ENCODE data around the gene RALA. TPM values are rescaled to one million over a fixed set of nuclear protein-coding genes. Genes with fewer than 3 reads are reported as not detected.
"Not testable (repeated sequence)": the region's sequence is repeated elsewhere in the genome, so short reads cannot be mapped to it uniquely, and the experiment has no call there.

RALA gene
- total RNA-seq, 1 donor from 2014 or later = 38.8 TPM

- Mint-ChIP-seq H3K4me3 (no peak overlapping the region), H3K27ac (no peak overlapping the region), H3K27me3 (ENCODE audit: insufficient read depth) (no peaks in the 10 kb centered on the region), H3K4me1 (ENCODE audit: low read depth) (peaks cover 19% of the 10 kb centered on the region), H3K9me3 (peaks cover under 1% of the 10 kb centered on the region), H3K36me3 (ENCODE audit: low read depth) (peaks cover 8% of the 10 kb centered on the region)
- intact Hi-C loops (cut with micrococcal nuclease) = loop anchor here (10.0 kb wide), 1 partner anchor 47 kb away; no protein-coding TSS in a partner anchor
- no peak for DNase-seq (ENCODE audit: low spot score)
Observed at GRCh38 chr7:39681887-39682441, 58.6 kb downstream of the RALA start.

DNA sequence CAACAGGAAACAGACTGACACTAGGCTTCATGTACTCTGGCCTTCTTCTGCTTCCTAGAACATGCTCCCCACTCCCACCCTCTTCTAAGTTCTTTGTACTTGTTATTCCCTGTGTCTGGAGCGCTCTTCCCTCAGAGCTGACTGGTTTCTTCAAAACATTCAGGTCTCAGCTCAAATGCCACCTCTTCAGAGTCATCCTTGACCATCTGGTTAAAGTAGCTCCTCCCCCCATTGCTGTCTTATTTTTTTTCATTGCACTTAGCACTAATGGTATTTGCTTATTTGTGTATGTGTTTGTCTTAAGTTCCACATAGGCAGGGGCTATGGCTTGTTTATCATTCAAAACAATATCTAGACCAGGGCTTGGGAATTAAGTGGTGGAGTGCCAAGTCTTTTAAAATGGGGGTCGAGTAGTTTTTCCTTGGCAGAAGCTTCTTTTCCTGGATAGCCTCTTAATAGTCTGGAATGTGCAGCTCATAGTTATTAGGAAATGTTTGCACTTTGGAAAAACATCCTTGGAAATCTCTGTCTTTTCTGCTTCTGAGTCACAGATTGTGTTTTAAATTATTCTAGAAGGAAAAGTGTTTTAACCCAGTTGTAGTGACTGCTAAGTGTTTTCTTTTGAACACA lies 60.0 kb downstream of the RALA start:
- peaks cover 19% of the 10 kb centered on the region for H3K4me1 Mint-ChIP-seq (ENCODE audit: low read depth)
- intact Hi-C loops (cut with micrococcal nuclease) = loop anchor here (10.0 kb wide), 1 partner anchor 49 kb away; no protein-coding TSS in a partner anchor
- no peak for DNase-seq (ENCODE audit: low spot score)
- peaks cover 11% of the 10 kb centered on the region for H3K36me3 Mint-ChIP-seq (ENCODE audit: low read depth)
- peak overlapping the region; percentile 3 for H3K27ac Mint-ChIP-seq
- no peaks in the 10 kb centered on the region for H3K9me3 Mint-ChIP-seq
- H3K4me3 Mint-ChIP-seq = no peak overlapping the region
- no peaks in the 10 kb centered on the region for H3K27me3 Mint-ChIP-seq (ENCODE audit: insufficient read depth)

DNA sequence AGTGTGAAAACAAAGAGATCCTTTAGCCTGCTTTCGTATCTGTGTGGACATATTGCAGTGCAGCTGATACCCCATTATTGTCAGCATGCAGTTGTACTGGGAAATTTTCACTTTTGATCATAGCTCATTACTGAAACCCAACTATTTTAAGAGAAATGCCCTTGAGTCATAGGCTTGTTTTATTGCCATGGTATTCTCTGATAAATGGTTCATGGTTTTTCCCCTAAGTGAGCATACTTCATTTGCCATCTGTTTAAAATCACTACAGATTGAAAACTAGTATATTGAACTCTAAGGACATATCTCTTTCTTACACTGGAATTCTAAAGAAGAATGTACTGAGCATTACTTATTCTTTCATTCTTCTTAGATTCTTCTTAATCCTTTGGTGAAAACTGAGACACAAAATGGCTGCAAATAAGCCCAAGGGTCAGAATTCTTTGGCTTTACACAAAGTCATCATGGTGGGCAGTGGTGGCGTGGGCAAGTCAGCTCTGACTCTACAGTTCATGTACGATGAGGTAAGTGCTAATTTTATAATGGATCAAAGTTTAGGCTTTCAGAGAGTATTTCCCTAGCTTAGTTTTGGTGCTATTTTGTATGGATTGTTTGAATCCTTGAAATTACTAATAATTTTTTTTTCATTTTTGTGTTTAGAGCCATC lies 63.0 kb downstream of the RALA start:
- Mint-ChIP-seq H3K27me3 (ENCODE audit: insufficient read depth) (no peaks in the 10 kb centered on the region), H3K4me1 (ENCODE audit: low read depth) (peaks cover 19% of the 10 kb centered on the region), H3K36me3 (ENCODE audit: low read depth) (peaks cover 20% of the 10 kb centered on the region), H3K9me3 (no peaks in the 10 kb centered on the region), H3K27ac (no peak overlapping the region), H3K4me3 (no peak overlapping the region)
- DNase-seq (ENCODE audit: low spot score) = no peak
- intact Hi-C loops (cut with micrococcal nuclease) = loop anchor here (10.0 kb wide), 1 partner anchor 52 kb away; no protein-coding TSS in a partner anchor

DNA sequence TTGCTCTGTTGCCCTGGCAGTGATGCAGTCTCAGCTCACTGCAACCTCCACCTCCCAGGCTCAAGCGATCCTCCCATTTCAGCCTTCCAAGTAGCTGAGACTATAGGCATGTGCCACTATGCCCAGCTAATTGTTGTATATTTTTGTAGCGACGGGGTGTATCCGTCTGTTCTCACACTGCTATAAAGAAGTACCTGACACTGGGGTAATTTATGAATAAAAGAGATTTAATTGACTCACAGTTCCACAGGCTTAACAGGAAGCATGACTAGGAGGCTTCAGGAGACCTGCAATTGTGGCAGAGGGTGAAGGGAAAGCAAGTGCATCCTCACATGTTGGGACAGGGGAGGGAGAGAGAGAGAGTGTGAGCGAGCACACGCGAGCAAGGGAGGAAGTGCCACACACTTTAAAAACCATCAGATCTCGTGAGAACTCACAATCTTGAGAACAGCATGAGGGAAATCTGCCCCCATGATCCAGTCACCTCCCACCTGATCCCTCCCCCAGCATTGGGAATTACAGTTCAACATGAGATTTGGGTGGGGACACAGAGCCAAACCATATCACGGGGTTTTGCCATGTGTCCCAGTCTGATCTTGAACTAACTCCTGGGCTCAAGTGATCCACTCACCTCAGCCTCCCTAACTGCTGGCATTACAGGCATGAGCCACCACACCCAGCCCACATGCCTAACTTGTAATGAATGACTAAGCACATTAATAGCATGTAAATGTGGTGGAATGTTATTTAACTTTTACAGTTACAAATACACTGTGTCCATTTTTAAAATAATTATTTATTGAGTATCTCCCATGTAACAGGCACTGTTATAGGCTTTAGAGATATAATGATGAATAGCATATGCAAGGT lies 65.5 kb downstream of the RALA start:
- H3K4me3 Mint-ChIP-seq = no peak overlapping the region
- H3K27ac Mint-ChIP-seq = no peak overlapping the region
- peaks cover 13% of the 10 kb centered on the region for H3K4me1 Mint-ChIP-seq (ENCODE audit: low read depth)
- H3K36me3 Mint-ChIP-seq (ENCODE audit: low read depth) = peaks cover 32% of the 10 kb centered on the region
- H3K9me3 Mint-ChIP-seq = no peaks in the 10 kb centered on the region
- intact Hi-C loops (cut with micrococcal nuclease) = loop anchor here (10.0 kb wide), 1 partner anchor 54 kb away; no protein-coding TSS in a partner anchor
- H3K27me3 Mint-ChIP-seq (ENCODE audit: insufficient read depth) = no peaks in the 10 kb centered on the region
- no peak for DNase-seq (ENCODE audit: low spot score)

DNA sequence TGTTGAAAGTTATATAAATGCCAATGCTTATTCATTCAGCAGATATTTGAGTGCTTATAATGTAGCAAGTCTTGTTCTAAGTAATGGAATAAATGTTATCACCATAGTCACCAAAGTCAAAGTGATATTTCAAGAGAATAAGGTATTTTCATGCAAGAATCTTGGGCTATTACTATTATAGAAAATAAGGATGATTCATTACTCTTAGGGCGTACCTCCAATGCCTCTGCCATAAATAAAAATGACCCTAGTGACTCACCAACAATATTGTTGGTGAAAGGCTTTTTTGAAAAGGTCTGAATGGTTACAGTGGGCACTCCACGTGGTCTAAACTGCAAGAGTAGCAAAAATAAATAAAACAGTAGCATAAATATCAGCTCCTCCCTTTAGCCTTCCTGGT lies 68.4 kb downstream of the RALA start:
- Mint-ChIP-seq H3K4me3 (no peak overlapping the region), H3K27ac (no peak overlapping the region), H3K27me3 (ENCODE audit: insufficient read depth) (no peaks in the 10 kb centered on the region), H3K4me1 (ENCODE audit: low read depth) (no peaks in the 10 kb centered on the region), H3K9me3 (no peaks in the 10 kb centered on the region), H3K36me3 (ENCODE audit: low read depth) (peaks cover 41% of the 10 kb centered on the region)
- DNase-seq (ENCODE audit: low spot score) = no peak
- intact Hi-C loops (cut with micrococcal nuclease) = loop anchor here (5.0 kb wide), 1 partner anchor 100 kb away; no protein-coding TSS in a partner anchor

DNA sequence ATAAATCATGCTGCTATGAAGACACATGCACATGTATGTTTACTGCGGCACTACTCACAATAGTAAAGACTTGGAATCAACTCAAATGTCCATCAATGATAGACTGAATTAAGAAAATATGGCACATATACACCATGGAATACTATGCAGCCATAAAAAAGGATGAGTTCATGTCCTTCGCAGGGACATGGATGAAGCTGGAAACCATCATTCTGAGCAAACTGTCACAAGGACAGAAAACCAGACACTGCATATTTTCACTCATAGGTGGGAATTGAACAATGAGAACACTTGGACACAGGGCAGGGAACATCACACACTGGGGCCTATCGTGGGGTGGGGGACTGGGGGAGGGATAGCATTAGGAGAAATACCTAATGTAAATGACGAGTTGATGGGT lies 69.7 kb downstream of the RALA start:
- not testable (repeated sequence) for H3K27ac Mint-ChIP-seq; H3K4me1 Mint-ChIP-seq (ENCODE audit: low read depth); H3K27me3 Mint-ChIP-seq (ENCODE audit: insufficient read depth); H3K4me3 Mint-ChIP-seq; H3K9me3 Mint-ChIP-seq; DNase-seq (ENCODE audit: low spot score)
- intact Hi-C loops (cut with micrococcal nuclease) = loop anchor here (5.0 kb wide), 1 partner anchor 101 kb away; no protein-coding TSS in a partner anchor
- peaks cover 49% of the 10 kb centered on the region for H3K36me3 Mint-ChIP-seq (ENCODE audit: low read depth)

DNA sequence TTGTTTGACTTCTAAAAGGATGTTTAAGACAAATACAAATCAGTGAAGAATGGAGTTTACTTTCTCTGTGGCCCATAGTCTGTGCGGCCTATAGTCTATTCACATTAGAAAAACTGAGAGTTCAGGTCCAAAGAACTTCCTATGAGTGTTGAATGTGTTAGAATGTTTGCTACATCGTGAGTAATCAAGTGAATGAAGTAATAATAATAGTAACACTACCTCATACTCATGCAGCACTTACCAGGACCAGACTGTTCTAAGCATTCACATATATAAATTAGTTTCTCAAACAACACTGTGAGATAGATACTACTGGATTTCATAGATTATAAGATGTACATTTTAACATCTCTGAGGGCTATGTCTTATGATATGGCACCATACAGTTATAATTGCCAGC lies 70.4 kb downstream of the RALA start:
- no peaks in the 10 kb centered on the region for H3K27me3 Mint-ChIP-seq (ENCODE audit: insufficient read depth)
- no peak overlapping the region for H3K4me3 Mint-ChIP-seq
- intact Hi-C loops (cut with micrococcal nuclease) = loop anchor here (5.0 kb wide), 1 partner anchor 102 kb away; no protein-coding TSS in a partner anchor
- DNase-seq (ENCODE audit: low spot score) = no peak
- no peaks in the 10 kb centered on the region for H3K9me3 Mint-ChIP-seq
- H3K27ac Mint-ChIP-seq = no peak overlapping the region
- H3K36me3 Mint-ChIP-seq (ENCODE audit: low read depth) = peaks cover 48% of the 10 kb centered on the region
- no peaks in the 10 kb centered on the region for H3K4me1 Mint-ChIP-seq (ENCODE audit: low read depth)

DNA sequence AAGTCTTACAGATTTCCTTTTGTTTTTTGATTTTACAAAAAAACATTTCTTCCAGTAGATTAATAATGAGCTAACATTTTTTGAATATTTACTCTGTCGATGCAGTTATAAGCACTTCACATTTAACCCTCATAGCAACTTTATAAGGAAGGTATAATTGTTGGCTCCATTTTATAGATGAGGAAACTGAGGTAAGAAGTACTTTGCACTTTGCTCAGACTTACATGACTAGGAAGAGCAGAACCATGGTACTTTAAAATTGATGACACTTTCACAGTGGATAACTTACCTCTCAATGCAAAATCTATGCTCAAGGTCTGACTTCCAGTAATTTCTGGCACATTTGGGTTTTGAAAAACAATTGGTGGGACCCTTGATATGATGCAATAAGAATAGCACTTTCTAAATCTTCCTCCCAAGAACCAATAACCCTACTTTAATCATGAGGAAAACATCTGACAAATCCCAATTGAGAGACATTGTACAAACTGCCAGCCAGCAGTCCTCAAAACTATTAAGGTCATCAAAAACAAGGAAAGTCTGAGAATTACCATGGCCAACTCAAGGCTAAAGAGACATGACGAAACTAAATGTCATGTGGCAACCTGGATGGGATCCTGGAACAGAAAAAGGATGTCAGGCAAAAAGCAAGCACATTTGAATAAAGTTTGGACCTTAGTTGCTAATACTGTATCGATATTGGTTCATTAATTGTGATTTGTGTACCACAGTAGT lies 72.6 kb downstream of the RALA start:
- H3K27ac Mint-ChIP-seq = no peak overlapping the region
- intact Hi-C loops (cut with micrococcal nuclease) = no loop called here
- no peaks in the 10 kb centered on the region for H3K4me1 Mint-ChIP-seq (ENCODE audit: low read depth)
- H3K9me3 Mint-ChIP-seq = no peaks in the 10 kb centered on the region
- DNase-seq (ENCODE audit: low spot score) = no peak
- no peak overlapping the region for H3K4me3 Mint-ChIP-seq
- H3K36me3 Mint-ChIP-seq (ENCODE audit: low read depth) = peaks cover 50% of the 10 kb centered on the region
- no peaks in the 10 kb centered on the region for H3K27me3 Mint-ChIP-seq (ENCODE audit: insufficient read depth)

DNA sequence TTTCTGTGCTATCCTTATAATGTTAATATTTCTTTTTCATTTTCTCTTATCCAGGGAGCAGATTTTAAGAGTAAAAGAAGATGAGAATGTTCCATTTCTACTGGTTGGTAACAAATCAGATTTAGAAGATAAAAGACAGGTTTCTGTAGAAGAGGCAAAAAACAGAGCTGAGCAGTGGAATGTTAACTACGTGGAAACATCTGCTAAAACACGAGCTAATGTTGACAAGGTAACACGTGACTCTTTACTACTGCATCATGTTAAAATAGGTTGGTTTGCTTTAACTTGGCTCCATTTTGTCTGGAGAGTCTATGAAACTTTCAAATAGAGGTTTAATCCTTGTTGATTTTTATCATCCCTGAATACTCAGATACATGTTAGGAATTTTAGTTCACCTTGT lies 73.3 kb downstream of the RALA start:
- Mint-ChIP-seq H3K4me3 (no peak overlapping the region), H3K4me1 (ENCODE audit: low read depth) (no peaks in the 10 kb centered on the region), H3K36me3 (ENCODE audit: low read depth) (peaks cover 51% of the 10 kb centered on the region), H3K27ac (no peak overlapping the region), H3K9me3 (no peaks in the 10 kb centered on the region), H3K27me3 (ENCODE audit: insufficient read depth) (no peaks in the 10 kb centered on the region)
- intact Hi-C loops (cut with micrococcal nuclease) = no loop called here
- no peak for DNase-seq (ENCODE audit: low spot score)

DNA sequence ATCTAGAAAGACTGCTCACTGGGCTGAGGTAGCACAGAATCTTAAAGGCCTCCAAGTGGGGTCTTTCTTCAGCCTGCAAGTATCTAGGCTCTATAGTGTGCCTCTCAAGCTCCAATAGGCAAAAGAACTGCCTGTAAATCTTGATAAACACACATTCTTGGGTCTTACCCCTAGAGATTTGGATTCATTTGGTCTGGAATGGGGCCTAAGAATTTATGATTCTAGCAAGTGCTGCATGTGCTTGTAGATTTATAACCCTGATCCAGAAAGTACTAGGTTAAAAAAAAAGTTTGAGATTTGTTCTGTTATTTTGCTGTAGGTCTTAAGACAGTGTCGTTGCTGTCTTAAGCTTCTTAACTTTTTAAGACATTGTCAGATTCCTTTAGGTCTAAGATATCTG lies 74.1 kb downstream of the RALA start:
- no peaks in the 10 kb centered on the region for H3K4me1 Mint-ChIP-seq (ENCODE audit: low read depth)
- DNase-seq (ENCODE audit: low spot score) = no peak
- H3K9me3 Mint-ChIP-seq = no peaks in the 10 kb centered on the region
- no peaks in the 10 kb centered on the region for H3K27me3 Mint-ChIP-seq (ENCODE audit: insufficient read depth)
- H3K36me3 Mint-ChIP-seq (ENCODE audit: low read depth) = peaks cover 47% of the 10 kb centered on the region
- intact Hi-C loops (cut with micrococcal nuclease) = no loop called here
- no peak overlapping the region for H3K27ac Mint-ChIP-seq
- H3K4me3 Mint-ChIP-seq = no peak overlapping the region

DNA sequence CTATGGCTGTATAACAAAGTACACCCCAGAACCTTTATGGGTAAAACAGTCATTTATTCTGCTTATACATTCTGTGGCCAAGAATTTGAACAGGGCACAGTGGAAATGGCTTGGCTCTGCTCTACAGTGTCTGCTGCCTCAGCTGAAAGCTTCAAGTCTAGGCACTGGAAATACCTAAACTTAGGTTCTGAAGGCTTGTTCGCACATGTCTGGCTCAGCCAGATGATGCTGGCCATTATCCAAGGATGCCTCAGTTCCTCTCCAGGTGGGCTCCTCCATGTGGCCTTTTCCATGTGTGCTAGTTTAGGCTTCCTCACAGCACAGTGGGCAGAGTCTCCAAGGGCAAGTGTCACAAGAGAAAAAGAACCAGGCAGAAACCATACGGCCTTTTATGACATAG lies 76.8 kb downstream of the RALA start:
- intact Hi-C loops (cut with micrococcal nuclease) = no loop called here
- no peak for DNase-seq (ENCODE audit: low spot score)
- no peaks in the 10 kb centered on the region for H3K27me3 Mint-ChIP-seq (ENCODE audit: insufficient read depth)
- H3K4me1 Mint-ChIP-seq (ENCODE audit: low read depth) = peaks cover 5% of the 10 kb centered on the region
- no peak overlapping the region for H3K4me3 Mint-ChIP-seq
- H3K36me3 Mint-ChIP-seq (ENCODE audit: low read depth) = peaks cover 45% of the 10 kb centered on the region
- no peaks in the 10 kb centered on the region for H3K9me3 Mint-ChIP-seq
- H3K27ac Mint-ChIP-seq = no peak overlapping the region

GRCh38 chr7:39700932-39701331 lies 77.6 kb downstream of the RALA start:
- no peak overlapping the region for H3K27ac Mint-ChIP-seq
- no peaks in the 10 kb centered on the region for H3K27me3 Mint-ChIP-seq (ENCODE audit: insufficient read depth)
- no peak for DNase-seq (ENCODE audit: low spot score)
- intact Hi-C loops (cut with micrococcal nuclease) = no loop called here
- H3K9me3 Mint-ChIP-seq = no peaks in the 10 kb centered on the region
- peaks cover 46% of the 10 kb centered on the region for H3K36me3 Mint-ChIP-seq (ENCODE audit: low read depth)
- peaks cover 5% of the 10 kb centered on the region for H3K4me1 Mint-ChIP-seq (ENCODE audit: low read depth)
- no peak overlapping the region for H3K4me3 Mint-ChIP-seq
